Measurements from ENCODE around the gene NAGK.

Gene NAGK

DNA sequence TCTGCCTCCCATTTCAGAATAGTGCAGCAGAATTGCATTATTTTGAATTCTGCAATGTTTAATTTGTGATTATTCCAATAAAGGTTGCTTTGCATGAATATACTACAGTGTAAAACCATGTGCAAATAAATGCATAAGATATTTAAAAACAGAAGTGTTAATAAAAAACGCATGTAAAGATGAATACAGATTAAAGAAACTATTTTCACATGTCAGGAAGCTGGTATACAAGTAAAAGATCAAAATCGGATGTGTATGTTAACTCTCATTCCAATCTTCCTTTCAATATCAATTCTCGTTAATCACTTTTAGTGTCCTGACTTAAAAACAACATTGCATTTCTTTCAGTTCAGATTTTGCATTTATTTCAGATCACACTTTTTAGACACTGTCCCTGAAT, 58.5 kb downstream of the NAGK start:
- H3K36me3 ChIP-seq (ENCODE audit: low read depth): peaks cover 16% of the 10 kb centered on the region
- no peak overlapping the region for H3K27ac ChIP-seq (ENCODE audit: poor library complexity, severe bottlenecking)
- H3K4me3 ChIP-seq (ENCODE audit: severe bottlenecking): no peak overlapping the region
- TF ChIP-seq, protein P1, sequence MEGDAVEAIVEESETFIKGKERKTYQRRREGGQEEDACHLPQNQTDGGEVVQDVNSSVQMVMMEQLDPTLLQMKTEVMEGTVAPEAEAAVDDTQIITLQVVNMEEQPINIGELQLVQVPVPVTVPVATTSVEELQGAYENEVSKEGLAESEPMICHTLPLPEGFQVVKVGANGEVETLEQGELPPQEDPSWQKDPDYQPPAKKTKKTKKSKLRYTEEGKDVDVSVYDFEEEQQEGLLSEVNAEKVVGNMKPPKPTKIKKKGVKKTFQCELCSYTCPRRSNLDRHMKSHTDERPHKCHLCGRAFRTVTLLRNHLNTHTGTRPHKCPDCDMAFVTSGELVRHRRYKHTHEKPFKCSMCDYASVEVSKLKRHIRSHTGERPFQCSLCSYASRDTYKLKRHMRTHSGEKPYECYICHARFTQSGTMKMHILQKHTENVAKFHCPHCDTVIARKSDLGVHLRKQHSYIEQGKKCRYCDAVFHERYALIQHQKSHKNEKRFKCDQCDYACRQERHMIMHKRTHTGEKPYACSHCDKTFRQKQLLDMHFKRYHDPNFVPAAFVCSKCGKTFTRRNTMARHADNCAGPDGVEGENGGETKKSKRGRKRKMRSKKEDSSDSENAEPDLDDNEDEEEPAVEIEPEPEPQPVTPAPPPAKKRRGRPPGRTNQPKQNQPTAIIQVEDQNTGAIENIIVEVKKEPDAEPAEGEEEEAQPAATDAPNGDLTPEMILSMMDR (IDR thresholded peaks at IDR 0.05; ENCODE audit: poor library complexity, severe bottlenecking): no peak
- DNase-seq (ENCODE audit: low spot score): no peak
- no peaks in the 10 kb centered on the region for H3K9me3 ChIP-seq (ENCODE audit: severe bottlenecking)
- ATAC-seq (ENCODE audit: low read depth): no peak
- H3K4me1 ChIP-seq (ENCODE audit: insufficient read depth, poor library complexity, severe bottlenecking): peaks cover 6% of the 10 kb centered on the region
- no peaks in the 10 kb centered on the region for H3K27me3 ChIP-seq (ENCODE audit: insufficient read depth, poor library complexity, severe bottlenecking)
